GM19467 (cell line): ENCODE results near the gene GPC5.
"Not testable (repeated sequence)": the region's sequence is repeated elsewhere in the genome, so short reads cannot be mapped to it uniquely, and the experiment has no call there.

Source experiments
- ATAC-seq: cut with Tn5 transposase; IDR thresholded peaks from one replicate; pipeline ENCODE4 v1.9.1; 2021; ENCODE audit warnings: mild to moderate bottlenecking, moderate library complexity; ENCODE audit not compliant: unreplicated experiment

The GPC5 gene

DNA sequence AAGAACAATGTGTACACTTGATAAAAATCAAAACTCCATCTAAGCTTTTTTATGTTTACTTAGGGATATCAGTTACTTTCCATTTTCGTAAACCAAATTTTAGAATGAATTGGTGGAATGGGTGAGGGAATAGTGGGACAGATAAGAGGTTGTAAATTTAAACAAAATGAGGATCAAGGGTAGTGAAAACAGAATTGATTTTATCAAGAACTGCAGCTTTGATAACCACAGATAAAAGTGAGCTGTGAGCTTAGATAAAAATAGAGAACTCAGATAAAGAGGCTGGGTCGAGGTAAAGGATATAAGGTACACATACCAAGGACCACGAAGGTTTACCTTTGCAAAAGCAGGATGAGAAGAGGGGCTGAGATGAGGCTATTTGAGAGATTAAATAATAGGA, 1015.0 kb downstream of the GPC5 start:
- ATAC-seq, result no peak

DNA sequence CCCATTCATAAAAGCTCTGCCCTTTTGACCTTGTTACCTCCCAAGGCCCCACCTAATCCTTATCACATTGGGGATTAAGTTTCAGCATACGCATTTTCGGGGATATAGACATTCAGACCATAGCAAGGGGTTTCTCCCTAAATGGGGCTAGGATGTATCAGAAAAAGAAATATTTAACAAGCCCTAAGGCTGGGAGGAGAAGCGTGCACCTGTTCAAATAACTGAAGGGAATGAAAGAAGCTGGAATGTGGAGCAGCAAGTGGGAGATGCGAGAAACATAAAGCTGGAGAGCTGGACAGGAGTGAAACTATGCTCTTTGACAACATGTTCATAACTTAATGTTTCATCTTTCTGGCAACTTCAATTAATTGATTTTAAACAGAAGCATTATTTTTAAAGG, 1016.4 kb downstream of the GPC5 start:
- ATAC-seq, result no peak

DNA sequence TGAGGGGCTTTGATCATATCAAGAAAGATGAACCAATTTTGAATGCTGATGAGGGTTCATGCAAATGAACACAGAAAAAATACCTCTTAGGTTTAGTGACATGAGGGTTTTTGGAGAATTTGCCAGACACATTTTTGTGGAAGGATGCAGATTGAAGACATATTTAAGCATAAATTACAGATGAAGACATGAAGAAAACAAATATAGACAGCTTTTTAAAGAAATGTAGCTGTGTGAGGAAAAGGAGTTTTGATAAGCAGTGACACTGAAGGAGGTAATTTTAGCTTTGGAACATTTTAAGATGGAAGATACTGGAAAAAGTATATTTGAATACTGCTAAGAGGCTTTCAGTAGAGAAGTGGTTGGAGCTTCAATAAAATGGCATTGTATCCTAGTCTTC, 1017.4 kb downstream of the GPC5 start:
- no peak for ATAC-seq

DNA sequence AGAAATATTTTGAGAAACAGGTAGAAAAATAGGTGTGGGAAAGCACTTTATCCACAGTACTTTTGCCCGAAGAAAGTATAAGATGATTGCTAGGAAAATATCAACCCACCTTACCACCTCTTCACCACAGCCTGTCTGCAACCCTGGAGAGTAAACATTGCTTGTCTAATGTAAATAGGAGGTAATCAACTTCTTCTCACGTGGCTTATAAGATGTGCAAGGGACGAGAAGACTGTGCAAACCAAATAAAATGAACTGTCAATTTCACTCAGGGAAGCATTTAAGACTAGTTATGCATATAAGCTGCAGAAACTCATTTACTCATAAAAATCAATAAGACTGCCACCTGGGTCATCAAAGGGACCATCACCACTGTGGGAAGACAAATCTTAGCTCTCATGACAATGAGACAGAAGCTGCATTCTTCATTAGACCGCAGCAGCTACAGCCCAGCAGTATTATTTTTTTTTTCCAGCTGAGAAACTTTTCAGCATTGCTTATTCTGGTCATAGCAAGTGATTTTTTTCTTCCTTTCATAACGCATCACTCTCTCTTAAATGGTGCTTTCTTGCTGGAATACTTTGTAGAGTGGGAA, 1020.5 kb downstream of the GPC5 start:
- no peak for ATAC-seq

DNA sequence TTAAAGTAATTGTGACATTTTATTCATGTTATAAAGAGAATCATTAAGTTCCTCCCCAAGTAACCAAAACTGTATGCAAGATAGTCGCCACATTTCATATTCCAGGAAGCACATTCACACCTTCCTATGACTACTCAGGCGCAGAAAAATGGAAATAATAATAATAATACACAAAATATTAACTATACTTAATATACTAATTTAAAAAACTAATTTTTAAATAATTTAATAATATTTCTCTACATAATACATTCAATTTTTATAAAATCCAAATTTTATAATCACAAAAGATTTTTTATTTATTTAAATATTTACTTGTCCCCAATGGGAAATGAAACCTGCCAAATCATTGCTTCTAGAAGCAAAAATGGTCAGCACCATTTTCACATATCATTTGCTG, 1030.8 kb downstream of the GPC5 start:
- no peak for ATAC-seq

DNA sequence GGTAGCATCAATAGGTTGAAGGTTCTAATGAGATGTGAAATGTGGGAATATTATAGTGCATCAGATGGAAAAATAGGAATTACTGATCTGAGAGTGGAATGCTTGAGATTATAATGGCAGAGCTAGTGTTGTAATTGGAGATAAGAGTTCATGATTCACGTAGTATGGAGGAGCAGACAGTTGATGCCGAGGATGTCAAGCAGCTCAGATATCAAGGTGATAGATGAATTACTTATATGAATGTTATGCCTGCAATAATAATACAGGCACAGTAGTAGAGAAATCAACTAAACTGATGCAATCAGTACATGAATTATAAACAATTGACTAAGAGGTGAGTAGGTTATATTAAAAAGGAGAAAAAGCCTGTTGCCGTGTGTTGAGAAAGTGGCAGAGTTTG, 1035.0 kb downstream of the GPC5 start:
- no peak for ATAC-seq

DNA sequence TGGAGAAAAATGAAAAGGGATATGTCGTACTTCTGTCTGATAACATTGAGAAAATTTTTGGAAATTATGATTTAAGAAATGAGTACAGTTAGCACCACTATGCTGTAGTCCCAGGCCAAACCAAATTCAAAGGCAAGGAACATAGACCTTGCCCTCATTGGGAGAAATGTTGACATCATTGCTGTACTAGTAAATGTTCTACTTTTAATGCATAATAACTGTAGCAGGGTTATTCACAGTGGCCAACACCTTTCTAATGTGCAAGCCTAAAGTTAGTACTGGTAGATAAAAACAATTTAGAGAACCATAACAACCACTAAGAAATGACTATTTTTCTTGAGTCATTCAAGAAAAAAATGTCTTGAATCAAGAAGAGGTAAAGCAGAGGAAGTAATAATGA, 1035.5 kb downstream of the GPC5 start:
- ATAC-seq, result no peak

DNA sequence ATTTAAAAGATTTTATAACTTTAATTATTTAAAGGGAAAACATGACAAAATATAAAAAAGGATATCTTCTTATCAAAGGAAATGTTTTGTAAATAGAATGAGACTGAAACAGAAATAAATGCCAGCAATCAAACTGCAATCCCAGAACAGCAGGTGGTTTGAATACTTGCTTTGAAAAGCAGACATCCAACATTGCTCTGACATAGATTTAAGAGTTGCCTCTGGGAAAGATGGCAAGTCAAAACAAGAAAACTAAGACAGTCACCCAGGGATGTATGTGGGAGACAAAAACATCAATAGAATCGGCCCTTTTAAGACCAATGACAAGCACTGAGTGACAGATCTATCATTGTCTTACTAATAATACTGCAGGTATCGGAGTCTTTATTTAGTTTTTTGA, 1038.5 kb downstream of the GPC5 start:
- ATAC-seq, result no peak

DNA sequence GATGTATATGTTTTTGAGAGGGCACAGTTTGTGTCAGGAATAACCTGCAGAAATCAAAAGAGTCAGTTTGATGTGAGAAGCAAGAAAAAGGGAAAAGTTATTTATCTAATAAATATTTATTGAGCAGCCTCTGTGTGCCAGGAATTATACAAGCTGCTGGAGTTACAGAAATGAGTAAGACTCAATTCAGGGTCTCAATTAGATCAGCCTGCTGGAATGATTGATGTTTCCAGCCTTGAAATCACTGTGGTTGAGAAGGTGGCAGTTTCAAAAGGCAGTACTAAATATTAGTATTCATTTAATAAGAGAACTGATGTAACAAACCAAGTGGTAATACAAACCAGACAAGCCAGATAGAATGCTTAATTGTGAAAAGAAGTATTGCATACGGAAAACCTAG, 1045.8 kb downstream of the GPC5 start:
- ATAC-seq, result no peak

DNA sequence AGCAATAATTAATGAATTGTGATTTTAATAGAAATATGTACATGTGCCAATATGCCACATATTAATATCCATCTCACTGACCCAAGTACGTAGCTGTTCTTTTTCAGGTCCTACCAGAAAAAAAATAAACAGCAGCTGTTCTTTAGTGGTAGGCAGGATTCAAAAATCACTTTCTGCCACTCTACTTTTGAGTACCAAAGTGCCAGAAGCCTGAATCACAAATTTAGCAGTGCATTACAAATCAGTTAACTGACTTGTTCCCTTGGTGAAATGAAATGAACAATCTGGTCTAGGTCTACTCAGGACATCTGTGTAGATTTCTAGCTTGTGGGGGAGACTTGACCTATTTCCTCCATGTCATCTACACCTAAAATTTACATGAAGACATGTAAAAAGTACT, 1052.6 kb downstream of the GPC5 start:
- no peak for ATAC-seq

DNA sequence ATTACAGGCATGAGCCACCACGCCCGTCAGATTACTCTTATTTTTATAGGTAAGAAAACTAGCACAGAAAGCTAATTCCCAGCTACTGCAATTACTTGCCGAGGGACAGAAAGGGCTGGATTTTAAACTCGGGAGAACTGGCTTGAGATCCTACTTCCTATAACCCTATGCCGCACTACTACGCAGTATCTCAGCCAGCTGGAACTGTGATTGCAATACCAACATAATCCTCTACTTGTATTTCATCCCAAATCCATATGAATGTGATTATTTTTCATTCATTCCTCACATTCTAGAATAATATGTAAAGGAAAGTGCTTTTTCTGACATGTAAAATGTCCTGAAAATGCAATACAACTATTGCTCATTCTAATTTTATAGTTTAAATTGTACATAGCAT, 1054.4 kb downstream of the GPC5 start:
- no peak for ATAC-seq

DNA sequence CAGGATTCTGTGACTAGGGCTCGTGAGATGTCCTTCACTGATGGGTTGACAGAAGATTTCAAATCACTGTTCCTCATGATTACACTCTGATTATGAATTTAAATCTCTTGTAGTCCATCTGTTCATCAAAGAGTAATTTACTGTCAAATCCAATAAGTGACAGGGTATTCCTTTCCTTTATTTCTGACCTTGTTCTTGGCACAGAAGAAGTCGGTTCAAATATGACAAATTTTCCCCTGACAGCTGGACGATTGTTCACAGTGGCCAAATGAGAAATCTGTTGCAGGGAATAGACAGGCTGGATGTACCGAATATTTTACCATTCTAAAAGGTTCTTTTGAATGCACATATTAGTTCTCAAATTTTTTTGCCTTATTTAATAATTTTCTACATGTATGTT, 1060.9 kb downstream of the GPC5 start:
- ATAC-seq, result no peak

DNA sequence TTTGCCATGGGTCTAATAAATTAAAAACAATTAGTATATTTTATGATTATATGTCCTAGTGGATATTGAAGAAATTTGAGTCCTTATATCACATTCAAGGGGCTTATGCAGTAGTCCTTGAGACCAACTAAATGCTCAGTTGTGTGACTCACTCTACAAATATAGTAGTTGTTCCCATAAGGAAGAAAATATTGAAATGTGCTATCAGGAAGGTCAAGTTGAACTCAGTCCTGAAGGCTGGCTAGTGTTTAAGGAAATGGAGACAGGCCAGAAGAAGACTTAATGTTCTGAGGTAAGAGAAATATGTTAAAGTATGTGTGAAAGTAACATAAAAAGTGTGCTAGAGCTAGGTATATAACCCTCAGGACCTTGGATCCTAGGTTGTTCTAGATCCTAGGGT, 1062.1 kb downstream of the GPC5 start:
- ATAC-seq, result no peak

DNA sequence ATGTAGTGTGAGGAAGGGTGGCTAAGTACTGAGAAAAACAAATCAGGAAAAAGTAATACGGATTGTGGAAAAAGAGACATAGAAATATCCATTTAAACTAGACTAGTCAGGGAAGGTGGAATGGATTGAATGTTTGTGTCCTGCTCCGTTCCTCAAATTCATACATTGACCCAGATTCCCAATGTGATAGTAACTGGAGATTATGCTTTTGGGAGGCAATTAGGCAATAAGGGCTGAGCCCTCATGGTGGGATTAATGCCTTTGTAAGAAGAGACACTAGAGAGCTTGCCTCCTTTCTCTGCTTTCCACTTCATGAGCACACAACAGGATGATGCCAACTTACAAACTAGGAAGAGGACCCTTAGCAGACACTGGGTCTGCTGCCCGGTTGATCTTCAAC, 1063.0 kb downstream of the GPC5 start:
- ATAC-seq, result no peak

DNA sequence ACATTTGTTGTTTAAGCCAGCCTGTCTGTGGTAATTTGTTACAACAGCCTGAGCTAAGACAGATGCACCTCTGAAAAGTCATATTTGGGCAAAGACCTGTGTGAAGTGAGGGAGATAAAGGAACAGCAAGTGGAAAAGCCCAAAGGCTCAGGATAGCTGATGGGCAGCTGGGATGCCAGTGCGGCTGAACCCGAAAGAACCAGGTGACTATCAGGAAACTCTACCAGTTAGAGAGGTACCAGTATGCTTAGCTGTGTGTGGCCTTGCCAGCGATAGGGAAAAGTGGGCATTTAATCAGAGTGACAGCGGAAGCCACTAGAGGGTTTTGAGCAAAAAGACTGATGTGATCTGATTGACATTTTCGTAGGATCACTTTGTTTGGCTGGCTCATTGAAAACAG, 1063.4 kb downstream of the GPC5 start:
- no peak for ATAC-seq

DNA sequence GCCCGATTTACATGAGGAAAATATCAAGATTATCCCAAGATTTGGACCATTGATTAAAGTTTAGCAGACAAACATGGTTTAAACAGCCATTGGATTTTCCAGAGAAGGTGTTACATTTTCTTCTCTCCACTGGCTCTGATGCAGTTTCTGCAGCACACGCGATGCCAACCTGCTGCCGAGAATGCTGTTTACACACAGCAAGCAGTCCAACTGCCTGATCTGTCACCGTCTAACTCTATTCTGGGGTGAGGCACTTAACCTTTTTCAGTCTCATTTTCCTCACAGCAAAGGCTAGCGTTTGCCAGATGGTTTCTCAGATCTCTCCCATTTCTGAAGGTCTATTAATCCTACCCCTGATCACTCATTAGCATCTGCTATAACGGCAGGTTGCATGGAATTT, 1064.7 kb downstream of the GPC5 start:
- no peak for ATAC-seq

DNA sequence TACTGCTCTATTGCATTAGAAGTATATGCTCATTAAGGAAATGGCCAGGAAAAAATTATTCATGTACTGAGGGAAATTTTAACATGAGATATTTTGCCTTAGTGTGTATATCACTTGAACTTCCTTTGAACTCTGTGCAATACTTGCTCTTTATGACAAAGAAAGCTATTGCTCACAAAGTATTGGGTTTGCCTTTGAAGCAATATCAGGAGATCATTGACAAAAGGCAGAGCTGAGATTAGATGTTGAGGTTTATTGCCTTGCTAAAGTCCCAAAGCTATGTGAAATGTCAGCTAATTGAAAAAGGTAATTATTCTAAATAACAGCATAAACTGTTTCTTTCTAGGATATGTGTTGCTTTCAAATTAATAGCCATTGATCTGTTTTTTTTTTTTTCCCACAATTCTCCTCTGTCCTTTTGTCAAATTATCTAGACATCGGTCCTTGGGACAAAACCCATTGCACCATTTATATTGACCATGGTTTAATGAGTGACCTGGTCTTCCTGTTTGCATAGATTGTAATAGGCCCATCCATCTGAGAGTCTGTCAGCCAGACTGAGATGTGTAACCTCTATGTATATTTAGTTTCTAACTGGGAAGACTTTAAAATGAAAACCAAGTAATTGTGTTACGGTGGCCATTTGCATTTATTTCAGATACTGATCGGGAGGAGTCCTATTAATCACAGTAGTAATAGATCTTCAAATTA, 1075.5 kb downstream of the GPC5 start:
- ATAC-seq, result no peak

DNA sequence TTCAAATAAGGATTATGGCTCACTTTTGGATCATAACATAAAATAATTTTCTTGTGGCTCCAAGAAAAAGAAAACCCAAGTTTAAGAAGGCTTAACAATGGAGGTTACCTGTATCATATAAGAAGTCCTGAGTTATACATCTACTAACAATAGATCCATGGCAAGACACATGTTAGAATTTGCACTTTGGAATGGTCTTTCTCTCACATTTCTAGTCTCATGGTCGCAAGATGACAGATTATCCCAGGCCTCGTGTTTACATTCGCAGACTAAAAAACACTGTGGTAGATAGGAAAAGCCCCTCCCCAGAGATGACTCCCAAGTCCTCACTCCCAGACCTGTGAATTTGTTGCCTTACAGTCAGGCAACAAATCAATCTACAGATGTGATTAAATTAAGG, 1082.0 kb downstream of the GPC5 start:
- no peak for ATAC-seq

DNA sequence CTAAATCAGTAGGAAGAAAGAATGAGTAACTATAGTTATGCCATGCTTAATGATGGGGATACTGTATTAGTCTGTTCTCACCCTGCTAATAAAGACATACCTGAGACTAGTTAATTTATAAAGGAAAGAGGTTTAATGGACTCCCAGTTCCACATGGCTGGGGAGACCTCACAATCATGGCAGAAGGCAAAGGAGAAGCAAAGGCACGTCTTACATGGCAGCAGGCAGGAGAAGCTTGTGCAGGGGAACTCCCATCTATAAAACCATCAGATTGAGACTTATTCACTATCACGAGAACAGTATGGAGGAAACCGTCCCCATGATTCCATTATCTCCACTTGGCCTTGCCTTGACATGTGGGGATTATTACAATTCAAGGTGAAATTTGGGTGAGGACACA, 1084.4 kb downstream of the GPC5 start:
- ATAC-seq, result not testable (repeated sequence)

DNA sequence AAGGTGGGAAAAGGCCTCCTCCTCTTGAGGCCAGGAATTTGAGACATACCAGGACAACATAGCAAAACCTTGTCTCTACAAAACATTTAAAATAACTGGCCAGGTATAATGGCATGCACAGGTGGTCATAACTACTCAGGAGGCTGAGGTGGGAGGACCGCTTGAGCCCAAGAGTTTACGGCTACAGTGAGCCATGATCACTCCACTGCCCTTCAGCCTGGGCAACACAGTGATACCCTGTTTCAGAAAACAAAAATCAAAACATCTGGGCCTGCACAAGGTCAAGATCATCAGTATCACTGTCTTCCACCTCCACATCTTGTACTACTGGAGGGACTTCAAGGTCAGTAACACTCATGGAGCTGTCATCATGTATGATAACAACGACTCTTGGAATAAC, 1085.5 kb downstream of the GPC5 start:
- no peak for ATAC-seq

DNA sequence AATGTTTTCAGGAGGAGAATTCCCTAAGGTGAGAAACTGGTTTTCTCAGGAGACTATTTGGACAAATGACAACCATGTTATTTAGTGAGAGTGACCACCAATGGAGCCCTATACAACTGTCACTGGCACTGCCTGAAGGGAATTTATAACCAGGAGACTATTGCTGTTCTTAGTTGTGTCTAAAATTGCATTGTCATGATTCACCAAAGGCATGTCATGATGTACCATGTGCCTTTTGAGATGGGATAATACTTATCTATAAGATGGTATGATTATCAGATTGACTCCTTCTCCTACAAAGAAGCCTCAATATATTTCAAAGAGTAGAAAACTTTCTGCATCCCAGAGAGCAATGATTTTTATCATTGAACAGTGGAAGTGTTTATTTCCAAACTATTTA, 1088.8 kb downstream of the GPC5 start:
- no peak for ATAC-seq

DNA sequence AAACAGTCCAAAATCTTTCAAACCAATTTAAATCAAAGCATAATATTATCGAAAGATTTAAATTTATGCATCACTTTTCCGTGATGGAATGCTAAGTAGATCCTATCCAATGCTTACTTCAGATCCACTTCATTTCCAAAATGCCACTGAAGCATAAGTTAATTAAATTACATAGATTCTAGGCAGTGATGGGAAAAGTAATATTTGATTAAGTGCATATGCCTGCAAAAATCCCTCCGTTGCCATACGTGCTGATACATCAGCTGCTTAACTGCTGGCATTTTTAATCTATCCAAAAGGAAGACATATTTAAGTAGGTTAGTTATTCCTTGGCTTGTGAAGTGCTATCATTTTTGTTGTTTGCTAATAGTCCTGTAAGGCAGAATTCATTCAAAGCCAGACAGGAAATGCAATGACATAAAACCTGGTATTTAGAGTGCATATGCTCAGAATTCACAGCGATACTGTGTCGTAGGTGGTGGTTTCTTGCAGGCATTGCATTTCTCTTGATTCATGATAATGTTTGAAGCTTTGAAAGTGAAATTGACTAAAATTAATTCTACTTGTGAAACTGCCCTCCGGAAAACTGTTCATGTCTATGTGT, 1089.9 kb downstream of the GPC5 start:
- no peak for ATAC-seq

DNA sequence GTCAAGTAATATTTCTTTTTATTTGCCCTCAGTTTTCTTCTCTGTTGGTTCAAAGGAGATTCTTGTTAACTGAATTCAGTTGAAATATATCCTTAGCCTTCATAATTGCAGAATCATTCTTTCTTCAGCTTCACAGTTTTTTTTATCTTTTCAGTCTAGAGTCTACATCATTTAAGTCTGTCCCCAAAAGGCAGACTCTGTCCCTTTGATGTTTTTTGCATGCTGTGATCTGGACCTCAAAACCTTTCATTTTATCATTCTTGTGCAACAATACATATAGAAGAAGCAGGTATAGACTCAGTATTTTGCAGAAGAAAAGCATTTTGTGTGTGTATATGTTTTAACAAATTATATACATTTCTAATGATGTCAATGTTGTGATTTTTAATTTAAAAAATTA, 1093.4 kb downstream of the GPC5 start:
- no peak for ATAC-seq
